T-helper 1 cell treated with Interleukin-12 subunit alpha and Interleukin-12 subunit beta and Interleukin-4 antibody, amounts not matched to agents 30 ng/mL and 1 ng/mL, for 36 hours (primary cell): ENCODE measurements around the gene WNT5A. TPM values are rescaled to one million over a fixed set of nuclear protein-coding genes. Genes with fewer than 3 reads are reported as not detected.

Experiments
- intact Hi-C: fragments of 100-400 bp; cut with micrococcal nuclease; formaldehyde crosslinking; loops from one replicate; pipeline ENCODE4 v1.15.1; 2024
- total RNA-seq: library from RNA; stranded (reverse); gene quantifications from 2 replicates; pipeline ENCODE4 v1.2.3, GENCODE V29; 2022

Gene WNT5A
- total RNA-seq, 1 donor from 2014 or later = not detected

GRCh38 chr3:55453886-55454496 lies 33.1 kb downstream of the WNT5A start:
- intact Hi-C loops = no loop called here

- intact Hi-C loops = no loop called here
Observed at GRCh38 chr3:55452886-55453285, 34.2 kb downstream of the WNT5A start.

GRCh38 chr3:55449527-55449926 lies 37.6 kb downstream of the WNT5A start:
- intact Hi-C loops = no loop called here

GRCh38 chr3:55446850-55447249 lies 40.3 kb downstream of the WNT5A start:
- intact Hi-C loops = no loop called here

GRCh38 chr3:55445551-55445950 lies 41.6 kb downstream of the WNT5A start:
- intact Hi-C loops = no loop called here

- intact Hi-C loops = no loop called here
Observed at GRCh38 chr3:55443346-55443745, 43.8 kb downstream of the WNT5A start.

GRCh38 chr3:55442861-55443260 lies 44.2 kb downstream of the WNT5A start:
- intact Hi-C loops = no loop called here

GRCh38 chr3:55441499-55441898 lies 45.6 kb downstream of the WNT5A start:
- intact Hi-C loops = no loop called here

GRCh38 chr3:55440104-55440708 lies 46.9 kb downstream of the WNT5A start:
- intact Hi-C loops = no loop called here

GRCh38 chr3:55439657-55440056 lies 47.4 kb downstream of the WNT5A start:
- intact Hi-C loops = no loop called here

- intact Hi-C loops = no loop called here
Observed at GRCh38 chr3:55436644-55437043, 50.5 kb downstream of the WNT5A start.

GRCh38 chr3:55435491-55435890 lies 51.6 kb downstream of the WNT5A start:
- intact Hi-C loops = no loop called here

- intact Hi-C loops = no loop called here
Observed at GRCh38 chr3:55434789-55435188, 52.3 kb downstream of the WNT5A start.

GRCh38 chr3:55431041-55431440 lies 56.1 kb downstream of the WNT5A start:
- intact Hi-C loops = no loop called here

- intact Hi-C loops = no loop called here
Observed at GRCh38 chr3:55427739-55428138, 59.4 kb downstream of the WNT5A start.

GRCh38 chr3:55426486-55426885 lies 60.6 kb downstream of the WNT5A start:
- intact Hi-C loops = no loop called here

- intact Hi-C loops = no loop called here
Observed at GRCh38 chr3:55423782-55424181, 63.3 kb downstream of the WNT5A start.

- intact Hi-C loops = no loop called here
Observed at GRCh38 chr3:55417211-55417610, 69.9 kb downstream of the WNT5A start.

GRCh38 chr3:55416331-55416821 lies 70.7 kb downstream of the WNT5A start:
- intact Hi-C loops = no loop called here
